ENCODE results near the gene SCARB2. TPM values are rescaled to one million over a fixed set of nuclear protein-coding genes. Genes with fewer than 3 reads are reported as not detected.

SCARB2 gene
- total RNA-seq (2022; extraction: Qiagen RNA extraction; ENCODE audit: low read depth): 44.9 to 50.0 TPM (median 49.4 TPM) in 5 replicates

DNA sequence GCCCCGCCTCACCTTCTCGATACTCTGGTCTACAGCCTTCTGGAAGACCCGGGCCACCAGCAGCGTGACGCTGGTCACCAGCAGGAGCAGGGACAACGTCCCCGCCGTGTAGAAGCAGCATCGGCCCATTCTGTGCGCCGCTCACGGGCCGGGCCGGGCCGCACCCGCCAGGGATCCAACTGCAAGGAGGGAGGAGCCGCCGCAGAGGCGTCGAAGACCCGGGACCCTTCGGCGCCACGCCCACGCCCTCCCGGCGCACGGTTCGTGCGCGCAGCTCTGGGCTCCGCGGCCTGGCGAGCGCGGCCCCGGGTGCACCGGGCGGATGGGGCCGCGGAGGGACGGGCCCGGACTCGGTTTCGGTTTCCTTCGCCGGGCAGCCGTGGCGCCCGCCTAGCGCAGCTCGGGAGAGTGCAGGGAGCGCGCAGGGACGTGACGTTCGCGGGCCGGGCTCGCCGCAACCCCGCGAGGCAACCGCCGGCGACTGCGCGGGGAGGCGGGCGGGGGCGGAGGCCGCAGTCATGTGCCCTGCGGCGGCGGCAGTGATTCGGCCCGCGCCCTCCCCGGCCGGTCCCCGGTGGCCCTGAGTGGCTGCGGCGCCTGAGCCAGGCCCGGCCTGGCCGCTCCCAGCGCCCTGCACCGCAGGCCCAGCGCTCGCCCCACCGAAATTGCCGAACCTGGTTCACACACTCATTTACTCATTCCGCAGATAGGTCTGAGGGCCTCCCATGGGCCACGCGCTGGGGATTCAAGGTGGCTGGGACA is at the start of gene SCARB2:
TSS of gene SCARB2 (minus strand) at position 410 of the 762 bp plus-strand sequence. CDS start at position 129, 281 bp downstream.

DNA sequence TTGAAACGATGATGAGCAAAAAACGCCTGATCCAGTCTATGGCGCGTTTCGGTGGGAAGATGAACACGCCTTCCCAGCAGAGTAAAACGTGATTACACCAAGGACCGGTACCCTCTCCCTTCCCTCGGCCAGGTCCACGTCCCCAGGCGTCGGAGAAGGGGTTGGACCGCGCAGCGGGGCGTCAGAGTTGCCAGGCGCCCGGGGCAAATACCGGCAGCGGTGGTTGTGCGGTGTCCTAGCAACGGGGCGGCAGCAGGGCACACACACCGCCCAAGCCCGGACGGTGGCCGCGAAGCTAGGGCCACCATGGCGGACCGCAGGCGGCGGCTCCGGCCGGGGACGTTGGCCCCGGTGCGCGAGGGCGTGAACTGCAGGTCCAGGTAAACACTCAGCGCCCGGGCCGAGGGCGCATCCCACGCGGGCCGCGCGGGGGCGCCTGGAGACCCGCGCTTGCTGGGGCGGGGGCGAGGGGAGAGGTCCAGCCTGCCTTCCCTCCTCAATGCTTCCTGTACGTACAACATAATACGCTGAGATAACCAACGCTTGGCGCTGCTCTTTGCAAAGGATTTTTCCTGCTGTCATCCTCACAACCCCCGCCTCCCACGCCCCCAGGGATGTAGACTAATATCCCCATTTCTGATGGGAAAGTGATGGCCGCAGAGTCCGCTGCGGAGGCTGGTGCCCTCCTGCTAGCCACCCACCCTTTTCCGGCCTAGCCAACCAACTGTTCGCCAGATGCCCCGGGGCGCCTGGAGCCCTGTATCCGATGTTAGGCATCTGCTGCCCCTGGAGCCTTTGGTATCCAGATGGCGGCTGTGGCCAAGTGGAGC is 38.0 kb upstream of the SCARB2 start, which contains the start of gene FAM47E:
TSS of gene FAM47E (plus strand) at position 281 of the 830 bp plus-strand sequence. CDS start at position 307, 26 bp downstream.

DNA sequence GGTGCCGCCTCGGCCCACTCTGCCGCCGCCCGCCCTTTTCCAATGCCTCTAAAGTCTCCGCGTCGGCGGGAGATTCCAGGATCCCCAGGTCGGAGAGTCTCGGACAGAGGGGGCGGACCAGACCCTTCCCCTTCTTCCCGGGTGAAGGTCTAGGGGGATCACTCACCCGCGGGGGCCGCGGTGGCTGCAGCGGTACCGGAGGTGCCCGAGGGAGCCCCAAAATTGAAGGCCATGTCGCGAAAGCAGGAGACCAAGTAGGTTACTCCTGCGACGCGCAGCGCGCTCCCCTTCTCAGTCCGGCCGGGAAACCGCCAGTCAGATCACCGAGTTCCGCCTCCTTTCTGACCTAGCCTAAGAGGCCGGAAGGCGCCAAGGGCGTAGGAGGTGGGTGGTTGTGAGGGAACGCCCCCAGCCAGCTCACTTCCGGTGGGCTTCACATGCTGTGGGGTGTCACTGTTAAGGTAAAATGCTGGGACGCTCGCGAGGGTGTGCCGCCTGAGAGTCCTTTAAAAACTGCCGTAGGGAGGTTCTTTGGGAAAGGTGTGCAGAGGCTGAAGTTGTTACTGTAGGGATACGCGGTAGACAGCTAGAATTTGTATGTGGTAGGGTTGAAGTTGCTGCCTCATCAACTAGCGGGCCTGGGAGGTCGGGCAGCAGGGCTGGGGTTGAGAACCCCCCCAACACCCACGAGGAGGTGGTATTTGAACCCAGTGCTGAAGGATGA is 65.3 kb downstream of the SCARB2 start, which contains the start of gene NUP54:
TSS of gene NUP54 (minus strand) at position 256 of the 724 bp plus-strand sequence. CDS start at position 233, 23 bp downstream.

Other genes with a start within 250 kb of the SCARB2 start
- gene SDAD1, start 222.9 kb downstream of the SCARB2 start, total RNA-seq (2022; extraction: Qiagen RNA extraction; ENCODE audit: low read depth): 12.7 to 16.7 TPM (median 15.5 TPM) in 5 replicates
- not detected in 5 replicates for gene CXCL9, start 206.3 kb downstream of the SCARB2 start, total RNA-seq (2022; extraction: Qiagen RNA extraction; ENCODE audit: low read depth)
- gene CXCL10, start 190.3 kb downstream of the SCARB2 start, total RNA-seq (2022; extraction: Qiagen RNA extraction; ENCODE audit: low read depth): 0.14 TPM in 1 of 5 replicates, not detected in the others
- 0.13 to 0.19 TPM (median 0.15 TPM) in 3 of 5 replicates, not detected in the others for gene CXCL11, start 177.8 kb downstream of the SCARB2 start, total RNA-seq (2022; extraction: Qiagen RNA extraction; ENCODE audit: low read depth)
- not detected in 5 replicates for gene ART3, start 139.1 kb downstream of the SCARB2 start, total RNA-seq (2022; extraction: Qiagen RNA extraction; ENCODE audit: low read depth)
- gene NUP54, start 65.4 kb downstream of the SCARB2 start, total RNA-seq (2022; extraction: Qiagen RNA extraction; ENCODE audit: low read depth): 27.5 to 38.2 TPM (median 28.6 TPM) in 5 replicates
- gene FAM47E, start 37.9 kb upstream of the SCARB2 start, total RNA-seq (2022; extraction: Qiagen RNA extraction; ENCODE audit: low read depth): 0.09 to 0.32 TPM (median 0.22 TPM) in 4 of 5 replicates, not detected in the other
- gene STBD1, start 92.9 kb upstream of the SCARB2 start, total RNA-seq (2022; extraction: Qiagen RNA extraction; ENCODE audit: low read depth): 9.5 to 11.5 TPM (median 10.1 TPM) in 5 replicates
- gene CCDC158, start 207.3 kb upstream of the SCARB2 start, total RNA-seq (2022; extraction: Qiagen RNA extraction; ENCODE audit: low read depth): not detected in 5 replicates
- 8.3 to 11.7 TPM (median 10.8 TPM) in 5 replicates for gene SHROOM3, start 221.4 kb upstream of the SCARB2 start, total RNA-seq (2022; extraction: Qiagen RNA extraction; ENCODE audit: low read depth)